ENCODE results near the gene LDB2.

- TF ChIP-seq POLR2A (IDR thresholded peaks at IDR 0.05; ENCODE audit: low read length) (no peak), GATA1 (IDR thresholded peaks at IDR 0.05; ENCODE audit: low read depth, low read length) (no peak)
Measured at GRCh38 chr4:16807355-16807754, 91.1 kb downstream of the LDB2 start.

All from erythroblast (primary cell).